HG03064 (cell line): Measurements from ENCODE around the gene GMEB2.

Experiments
- ATAC-seq: cut with Tn5 transposase; IDR thresholded peaks from one replicate; pipeline ENCODE4 v1.9.1; 2021; ENCODE audit warnings: low read depth; ENCODE audit not compliant: unreplicated experiment

Gene GMEB2

DNA sequence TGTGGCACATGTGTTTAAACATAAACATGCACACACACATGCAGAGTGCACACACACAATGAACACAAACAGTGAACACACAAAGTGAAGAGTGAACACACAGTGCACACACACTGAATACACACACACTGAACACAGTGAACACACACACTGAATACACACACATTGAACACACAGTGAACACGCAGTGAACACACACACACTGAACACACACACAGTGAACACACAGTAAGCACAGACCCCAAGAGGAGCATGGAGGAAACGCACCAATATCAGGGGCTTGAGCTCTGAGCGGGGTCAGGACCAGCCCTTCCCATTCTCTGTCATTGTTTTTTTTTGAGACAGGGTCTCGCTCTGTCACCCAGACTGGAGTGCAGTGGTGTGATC lies 35.8 kb downstream of the GMEB2 start:
- no peak for ATAC-seq

DNA sequence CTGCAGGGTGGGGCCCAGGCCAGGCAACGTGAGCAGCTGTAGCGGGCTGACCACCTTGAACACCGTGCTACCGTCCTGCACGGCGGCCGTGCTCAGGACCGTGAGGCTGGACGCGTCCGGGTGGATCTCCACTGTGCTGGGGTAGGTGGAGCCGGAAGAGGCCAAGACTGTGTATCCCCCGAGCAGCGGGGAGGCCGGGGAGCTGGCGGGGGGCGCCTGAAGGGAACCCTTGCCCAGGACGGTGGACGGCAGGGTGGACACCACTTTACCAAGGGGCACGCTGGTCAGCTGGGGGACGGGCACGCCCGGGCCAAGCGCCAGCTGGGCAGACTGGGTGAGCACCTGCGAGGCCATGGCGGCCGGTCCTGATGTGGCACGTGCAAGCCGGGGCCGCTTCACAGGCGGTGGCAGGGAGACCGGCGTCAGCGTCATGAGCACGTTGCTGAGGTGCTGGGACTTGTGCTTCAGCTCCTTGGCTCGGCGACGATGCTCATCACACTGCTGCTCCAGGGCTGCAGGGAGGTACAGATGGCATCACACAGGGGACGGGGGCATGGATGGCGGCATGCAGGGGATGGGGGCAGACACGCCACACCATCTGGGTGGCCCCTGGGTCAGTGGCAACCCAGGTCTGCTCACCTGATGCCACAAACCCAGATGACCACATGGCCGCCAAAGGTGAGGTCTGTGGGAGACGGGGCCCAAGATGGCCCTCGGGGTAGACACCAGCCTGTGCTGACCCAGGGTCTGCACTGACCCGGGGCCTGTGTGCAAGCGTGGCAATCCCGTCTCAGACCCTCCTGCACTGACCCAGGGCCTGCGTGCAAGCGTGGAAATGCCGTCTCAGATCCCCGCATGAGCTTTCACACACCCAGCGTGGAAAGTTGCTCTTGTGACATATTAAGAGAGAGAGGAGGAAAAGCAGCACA lies 36.4 kb downstream of the GMEB2 start:
- no peak for ATAC-seq

DNA sequence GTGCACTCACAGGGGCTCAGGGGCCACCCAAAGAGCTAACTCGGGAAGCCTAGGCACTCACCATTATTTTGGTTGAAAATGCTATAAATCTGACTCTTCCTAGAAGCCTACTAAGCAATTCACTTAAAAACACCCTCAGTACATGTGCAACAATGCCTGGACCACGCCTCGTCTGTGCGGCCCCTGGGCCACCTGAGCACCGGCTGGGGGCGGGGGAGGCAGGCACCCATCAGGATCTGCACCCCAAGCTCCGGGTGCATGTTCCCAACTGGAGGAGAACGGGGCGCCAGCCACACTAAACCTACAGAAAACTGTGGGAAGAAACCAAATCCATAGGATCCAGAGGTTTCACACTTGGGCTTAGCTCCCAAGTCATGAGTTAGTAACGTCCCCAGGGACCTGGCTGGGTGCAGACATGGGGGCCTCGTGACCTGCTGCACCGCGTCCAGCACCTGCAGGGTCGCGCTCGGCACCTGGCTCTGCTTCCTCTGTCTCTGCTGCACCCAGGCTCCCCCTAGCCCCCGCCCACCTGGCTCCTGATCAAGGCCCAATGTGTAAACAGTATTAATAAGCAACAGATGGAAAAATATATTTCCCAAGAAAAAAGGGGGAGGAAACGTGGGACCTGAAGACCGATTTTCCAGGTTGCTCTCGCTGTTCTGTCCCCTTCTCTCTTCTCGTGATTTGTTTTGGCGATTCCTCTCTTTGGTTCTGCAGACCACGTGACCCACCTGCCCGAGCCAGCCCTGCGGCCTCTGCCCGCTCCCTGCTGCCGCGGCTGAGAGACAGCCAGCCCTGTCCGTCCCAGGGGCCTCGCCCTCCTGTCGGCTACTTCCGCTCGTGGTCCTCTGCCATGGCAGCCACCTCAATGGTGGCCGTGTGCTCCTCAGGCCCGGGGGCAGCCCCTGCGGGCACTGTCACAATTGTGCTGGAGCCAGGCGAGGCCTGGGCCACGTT lies 37.4 kb downstream of the GMEB2 start:
- no peak for ATAC-seq

DNA sequence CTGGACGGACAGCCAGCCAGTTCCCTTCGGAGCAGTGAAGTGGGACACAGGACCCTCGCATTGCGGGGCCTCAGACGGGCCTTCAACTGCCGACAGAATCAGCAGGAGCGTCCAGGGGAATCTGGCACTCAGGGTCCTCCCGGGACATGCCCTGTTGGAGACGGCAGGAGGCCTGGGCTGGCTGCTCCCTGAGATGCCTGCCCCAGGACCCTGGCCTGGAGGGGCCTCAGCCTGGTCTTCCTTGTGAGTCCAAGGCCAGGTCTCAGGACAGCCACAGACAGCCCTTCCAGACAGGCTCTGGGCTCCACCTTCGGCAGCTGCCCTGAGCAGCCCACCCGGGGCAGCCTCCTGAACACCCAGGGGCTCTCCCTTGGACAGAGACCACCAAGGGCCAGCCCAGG lies 38.3 kb downstream of the GMEB2 start:
- no peak for ATAC-seq

DNA sequence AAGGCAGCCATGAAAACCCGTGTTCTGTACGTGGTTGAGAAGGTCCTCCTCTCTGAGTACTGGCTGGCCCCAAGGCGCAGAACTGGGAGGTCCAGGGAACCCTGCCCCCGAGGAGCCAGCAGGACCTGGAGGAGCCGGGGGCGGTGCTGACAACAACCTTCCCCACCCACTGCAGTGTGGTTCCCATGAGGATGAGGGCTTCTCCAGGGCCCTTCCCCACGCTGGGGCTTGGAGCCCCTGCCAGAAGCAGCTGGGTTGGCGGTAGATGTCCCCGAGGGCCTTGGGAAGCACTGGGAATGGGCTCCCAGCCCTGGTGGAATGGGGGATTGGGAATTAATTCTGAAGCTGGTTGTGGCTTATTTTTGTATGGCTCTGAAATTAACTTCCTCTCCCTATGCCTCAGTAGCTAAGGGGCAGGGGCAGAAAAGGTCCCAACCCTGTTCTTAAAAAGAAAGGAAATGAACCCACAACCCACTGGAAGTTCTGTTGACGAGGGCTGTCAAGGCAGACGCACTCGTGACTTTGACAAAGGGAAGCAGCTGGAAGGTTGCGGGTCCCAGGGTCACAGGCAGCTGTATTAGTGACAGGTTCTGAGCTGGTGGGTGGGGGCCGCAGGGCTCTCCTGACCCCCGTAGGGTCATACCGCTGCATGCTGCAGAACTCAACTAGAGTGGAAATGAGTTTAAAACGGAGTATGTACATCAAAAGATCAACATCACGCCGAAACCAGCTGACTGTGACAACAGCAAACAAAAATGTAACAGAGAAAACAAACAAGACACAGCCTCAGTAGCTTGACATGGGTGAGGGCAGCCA lies 38.9 kb downstream of the GMEB2 start:
- no peak for ATAC-seq

DNA sequence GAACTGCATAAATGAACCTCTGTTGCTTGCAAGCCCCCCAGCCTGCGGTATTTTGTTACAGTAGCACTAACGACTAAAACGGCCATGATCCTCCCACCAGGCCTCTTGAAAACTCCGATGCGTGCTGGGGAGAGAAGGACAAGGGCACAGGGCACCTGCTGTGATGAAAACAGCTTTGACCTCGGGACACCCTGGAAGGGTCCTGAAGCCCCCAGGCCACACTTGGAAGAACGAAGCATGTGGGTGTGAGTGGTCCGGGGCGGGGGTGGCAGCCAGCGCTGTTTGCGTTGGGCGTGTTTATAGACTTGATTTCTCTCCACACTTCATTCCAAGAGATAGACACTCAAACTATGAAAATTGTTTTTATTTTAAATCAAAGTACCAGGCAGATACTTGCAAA lies 39.6 kb downstream of the GMEB2 start:
- ATAC-seq: no peak

DNA sequence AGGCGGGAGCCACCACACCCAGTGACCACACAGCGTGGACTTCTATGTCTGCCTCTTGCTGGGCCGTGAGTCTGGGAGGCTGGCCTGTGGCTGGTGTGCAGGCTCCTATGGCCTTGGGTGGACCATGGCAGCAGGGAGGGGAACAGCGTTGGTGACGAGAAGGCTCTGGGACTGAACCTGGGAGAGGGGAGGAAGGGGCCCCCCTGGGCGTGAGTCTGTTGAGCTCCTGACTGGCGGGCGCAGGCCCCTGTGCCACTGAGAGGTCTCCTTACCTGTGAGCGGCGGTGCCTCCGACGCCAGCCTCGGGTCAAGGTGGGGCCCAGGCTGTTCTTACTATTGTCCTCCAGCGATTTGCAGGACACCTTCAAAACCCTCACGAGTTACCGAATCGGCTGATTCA lies 40.1 kb downstream of the GMEB2 start:
- ATAC-seq: no peak

DNA sequence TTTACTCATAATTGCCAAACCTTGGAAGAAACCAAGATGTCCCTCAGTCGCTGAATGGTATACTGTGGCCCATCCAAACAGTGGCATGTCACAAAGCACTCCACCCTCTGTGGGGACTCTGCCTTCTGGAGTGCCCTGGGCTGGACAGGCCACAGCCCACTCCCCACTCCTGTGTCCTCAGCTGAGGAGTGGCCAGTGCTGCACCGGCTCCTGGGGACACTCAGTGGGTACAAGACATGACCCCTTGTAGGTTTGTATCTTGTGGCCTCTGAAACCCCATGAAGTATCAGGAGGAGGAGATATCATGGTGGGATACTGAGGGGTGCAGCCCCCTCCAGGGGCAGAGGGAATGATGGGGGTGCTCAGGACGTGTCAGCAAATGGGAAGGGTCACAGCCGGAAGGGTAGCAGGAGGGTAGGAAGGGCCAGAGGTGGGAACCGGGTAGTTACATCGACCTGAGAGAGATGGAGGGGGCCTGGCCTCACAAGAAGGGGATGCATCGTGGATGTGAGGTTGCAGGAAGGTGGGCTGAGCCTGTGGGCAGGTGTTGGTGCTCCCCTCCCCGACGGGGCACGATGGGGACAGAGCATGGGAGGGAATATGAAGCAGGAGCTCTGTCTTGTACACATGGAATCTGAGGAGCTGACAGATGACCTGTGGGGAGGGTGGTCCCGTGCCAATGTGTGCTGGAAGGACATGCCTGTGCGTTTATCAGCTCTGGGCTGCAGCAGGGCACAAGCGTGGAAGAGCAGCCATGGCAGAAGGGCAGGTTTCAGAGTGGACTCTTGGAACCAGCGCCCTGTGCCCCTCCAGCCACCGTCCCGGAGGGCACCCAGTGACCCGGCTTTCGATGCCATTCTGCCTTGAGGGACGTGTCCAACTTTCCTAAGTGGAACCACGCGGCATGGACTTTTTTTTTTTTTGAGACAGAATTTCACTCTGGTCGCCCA lies 41.0 kb downstream of the GMEB2 start:
- ATAC-seq: no peak

DNA sequence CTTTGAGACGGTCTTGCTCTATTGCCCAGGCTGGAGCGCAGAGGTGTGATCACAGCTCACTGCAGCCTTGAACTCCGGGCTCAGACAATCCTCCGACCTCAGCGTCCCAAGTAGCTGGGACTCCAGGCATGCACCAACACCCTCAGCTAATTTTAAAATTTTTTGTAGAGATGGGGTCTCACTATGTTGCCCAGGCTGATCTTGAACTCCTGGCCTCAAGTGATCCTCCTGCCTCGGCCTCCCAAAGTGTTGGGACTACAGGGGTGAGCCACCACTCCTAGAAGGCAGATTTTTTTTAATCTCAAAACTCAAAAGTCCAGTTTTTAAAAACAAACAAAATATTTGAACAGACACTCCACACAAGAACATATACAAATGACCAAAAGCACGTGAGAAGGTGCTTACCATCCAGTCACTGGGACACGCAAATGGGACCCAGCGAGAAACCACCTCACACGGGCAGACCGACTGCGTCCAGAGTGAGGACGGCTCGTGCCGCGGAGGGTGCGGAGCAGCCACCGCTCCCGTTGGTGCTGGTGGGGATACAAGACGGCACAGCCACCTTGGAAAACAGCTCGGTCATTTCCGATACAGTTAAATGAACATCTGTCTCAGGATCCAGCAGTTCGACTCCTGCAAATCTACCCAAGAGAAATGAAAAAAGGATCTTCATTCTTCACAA lies 44.4 kb downstream of the GMEB2 start:
- no peak for ATAC-seq

DNA sequence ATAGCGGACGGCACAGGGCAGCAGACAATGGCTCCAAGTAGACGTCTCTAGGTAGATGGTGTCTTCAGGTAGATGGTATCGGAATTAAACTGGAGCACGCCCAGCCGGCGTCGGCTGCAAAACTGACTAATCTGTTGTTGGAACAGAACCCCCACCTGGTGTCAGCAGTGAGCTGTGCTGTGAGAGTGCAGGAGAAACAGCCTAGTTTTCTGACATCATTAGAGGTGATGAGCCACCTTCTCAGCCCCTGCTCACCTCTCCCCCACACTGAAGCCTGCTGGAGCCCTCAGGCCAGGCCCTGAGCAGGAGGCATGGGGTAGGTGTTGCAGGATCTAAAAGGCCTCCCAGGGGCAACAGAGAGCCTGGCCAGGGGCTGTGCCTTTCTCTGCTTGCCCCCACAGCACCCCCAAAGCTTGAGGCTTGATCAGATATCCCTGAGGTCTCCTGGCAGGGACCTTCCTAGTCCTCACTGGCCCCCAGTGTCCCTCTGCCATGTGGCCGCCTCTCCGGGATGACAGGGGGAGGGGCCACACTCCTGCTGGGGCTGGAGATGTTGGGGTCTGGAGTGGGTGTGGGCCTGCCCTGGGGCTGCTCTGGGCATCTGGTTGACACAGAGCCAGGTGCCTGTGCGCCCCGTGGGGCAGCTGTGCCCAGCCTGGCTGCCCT lies 46.0 kb downstream of the GMEB2 start:
- ATAC-seq: no peak

DNA sequence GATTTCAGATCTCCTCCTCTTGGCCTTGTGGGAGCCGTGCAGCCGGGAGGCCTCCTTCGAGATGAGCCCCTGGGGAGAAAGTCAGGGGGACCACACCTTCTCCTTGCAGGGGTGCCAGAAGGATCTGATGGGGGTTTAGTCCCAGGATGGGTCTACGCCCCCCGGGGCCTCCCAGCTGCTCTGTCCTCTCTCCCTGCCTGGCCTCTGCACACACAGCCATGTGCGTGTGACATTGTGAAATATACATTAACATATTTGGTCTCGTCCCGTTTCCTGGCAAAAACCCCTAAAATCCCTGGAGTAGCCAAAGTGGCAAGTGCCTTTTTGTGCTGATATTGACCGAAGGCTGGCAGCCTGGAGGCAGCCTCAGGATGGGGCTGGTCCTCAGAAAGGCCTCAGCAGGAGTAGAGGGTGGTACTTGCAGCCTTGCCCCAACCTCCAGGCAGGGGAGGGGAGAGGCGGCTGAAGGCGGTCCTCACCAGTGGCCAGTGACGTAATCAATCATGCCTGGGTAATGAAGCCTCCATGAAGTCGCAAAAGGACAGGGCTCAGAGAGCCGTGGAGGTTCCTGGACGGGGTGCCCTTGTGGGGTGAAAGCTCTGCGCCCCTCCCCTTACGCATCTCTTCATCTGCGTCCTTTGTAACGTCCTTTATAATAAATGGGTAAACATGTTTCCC lies 47.7 kb downstream of the GMEB2 start:
- ATAC-seq: no peak

DNA sequence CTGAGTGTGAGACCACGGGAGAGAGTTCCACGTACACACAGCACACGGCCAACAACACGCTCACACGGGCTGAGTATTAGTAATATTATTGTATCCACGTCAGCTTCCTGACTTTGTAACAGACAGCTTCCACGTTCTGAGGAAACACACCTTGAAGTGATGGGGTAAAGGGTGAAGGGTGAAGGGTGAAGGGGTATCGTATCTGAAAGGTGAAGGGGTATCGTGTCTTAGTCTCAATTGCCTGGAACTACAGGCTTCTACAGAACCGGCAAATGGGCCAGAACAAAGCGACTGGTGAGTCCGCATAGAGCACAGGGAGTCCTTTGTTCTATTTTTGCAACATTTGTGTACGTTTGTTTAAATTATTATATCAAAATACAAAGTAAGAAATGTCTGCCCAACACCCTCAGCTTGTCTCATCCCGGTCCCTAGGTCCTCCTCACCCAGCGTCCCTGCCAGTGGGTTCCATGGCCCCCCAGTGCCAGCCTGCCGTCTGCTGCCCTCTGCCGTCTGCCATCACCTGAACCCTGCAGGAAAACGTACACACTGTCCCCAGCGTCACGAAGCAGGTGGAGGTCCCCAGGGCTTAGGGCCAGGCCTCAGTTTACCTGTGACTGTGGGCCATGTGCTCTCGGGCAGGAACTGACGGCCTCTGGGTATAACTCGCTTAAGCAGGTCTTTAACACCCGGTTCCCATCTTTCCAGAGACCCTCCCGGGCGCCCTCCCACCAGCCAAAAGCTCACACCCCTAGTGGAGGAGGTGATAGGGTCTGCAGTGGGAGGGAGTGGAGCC lies 48.5 kb downstream of the GMEB2 start:
- ATAC-seq: no peak

DNA sequence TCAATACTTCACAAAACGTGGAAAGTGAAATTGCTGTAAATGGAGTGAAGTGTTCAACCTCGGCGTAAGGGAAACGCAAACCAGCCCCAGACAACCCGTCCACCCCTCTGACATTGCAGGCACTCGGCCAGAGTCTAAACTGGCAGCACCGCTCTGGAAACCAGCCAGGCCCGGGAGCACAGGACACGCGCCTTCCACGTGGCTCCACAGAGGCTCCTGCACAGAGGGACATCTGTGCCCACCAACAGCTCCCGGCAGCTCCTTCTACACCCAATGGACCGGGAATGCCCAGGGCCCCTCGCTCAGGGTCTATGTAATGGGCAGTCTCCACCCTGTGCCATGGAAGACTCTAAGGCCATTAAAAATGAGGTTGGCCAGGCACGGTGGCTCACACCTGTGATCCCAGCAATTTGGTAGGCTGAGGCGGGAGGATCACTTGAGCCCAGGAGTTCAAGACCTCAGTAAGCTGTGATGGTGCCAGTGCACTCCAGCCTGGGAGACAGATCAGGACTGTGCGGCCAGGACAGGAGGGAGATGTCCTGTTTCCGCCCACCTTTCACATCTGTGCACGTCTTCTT lies 49.5 kb downstream of the GMEB2 start:
- no peak for ATAC-seq

DNA sequence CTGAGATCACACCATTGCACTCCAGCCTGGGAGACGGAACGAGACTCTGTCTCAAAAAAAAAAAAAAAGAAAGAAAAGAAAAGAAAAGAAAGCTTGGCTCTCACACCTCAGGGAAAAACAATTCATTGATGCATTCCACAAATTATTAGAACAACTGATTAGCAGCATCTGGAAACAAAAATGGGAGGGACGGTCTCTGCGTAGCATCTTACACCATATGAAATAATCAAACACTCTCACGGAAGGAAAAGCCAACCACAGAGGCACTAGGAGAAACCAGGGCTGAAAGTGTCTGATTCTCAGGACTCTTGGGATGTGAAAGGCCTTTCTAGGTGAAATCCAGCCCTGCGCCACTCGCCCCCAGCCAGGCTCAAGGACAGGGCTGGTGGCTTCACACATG lies 50.6 kb downstream of the GMEB2 start:
- no peak for ATAC-seq

DNA sequence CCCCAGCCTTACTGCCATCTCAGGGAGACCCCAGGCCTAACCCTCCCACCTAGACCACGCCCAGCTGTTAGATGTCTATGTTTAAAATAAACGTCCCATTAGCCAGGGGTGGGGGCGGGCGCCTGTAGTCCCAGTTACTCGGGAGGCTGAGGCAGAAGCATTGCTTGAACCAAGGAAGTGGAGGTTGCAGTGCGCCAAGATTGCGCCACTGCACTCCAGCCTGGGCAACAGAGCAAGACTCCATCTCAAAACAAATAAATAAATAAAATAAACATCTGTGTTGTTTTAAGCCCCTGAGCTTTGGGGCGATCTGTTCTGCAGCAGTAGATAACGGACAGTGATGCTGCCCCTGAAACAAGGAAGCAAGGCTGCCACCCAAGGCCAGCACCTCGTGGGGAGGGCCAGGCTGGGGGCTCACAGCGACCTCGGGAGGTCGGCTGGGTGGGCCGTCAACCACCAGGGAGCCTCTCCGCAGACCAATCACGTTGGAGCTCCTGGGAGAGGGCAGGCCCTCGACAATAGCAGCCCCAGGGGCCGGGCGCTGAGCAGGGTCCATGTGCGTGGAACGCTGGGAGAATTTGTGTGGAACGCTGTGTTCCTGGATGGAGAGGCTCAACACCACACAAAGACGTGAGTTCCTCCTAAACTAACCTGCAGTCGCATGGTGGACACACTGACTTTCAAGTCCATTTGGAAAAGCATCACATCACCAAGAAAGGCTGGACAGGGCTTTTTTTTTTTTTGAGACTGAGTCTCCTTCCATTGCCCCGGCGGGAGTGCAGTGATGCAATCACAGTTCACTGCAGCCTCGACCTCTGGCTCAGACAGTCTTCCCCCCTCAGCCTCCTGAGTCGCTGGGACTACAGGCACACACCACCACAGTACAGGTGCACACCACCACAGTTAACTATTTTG lies 51.8 kb downstream of the GMEB2 start:
- ATAC-seq: no peak
